Glutamatergic neuron (in vitro differentiated cells): ENCODE data around the gene RAB38. TPM values are rescaled to one million over a fixed set of nuclear protein-coding genes. Genes with fewer than 3 reads are reported as not detected.

Source experiments
- DNase-seq: peaks from one replicate; pipeline ENCODE4 v3.0.0; 2022
- H3K27ac Mint-ChIP-seq: one replicate; pipeline ENCODE4 v1.8.0; 2020; ENCODE audit warnings: mild to moderate bottlenecking, mixed read lengths, inconsistent platforms; ENCODE audit not compliant: unreplicated experiment
- H3K27me3 Mint-ChIP-seq: one replicate; pipeline ENCODE4 v1.8.0; 2020; ENCODE audit warnings: mild to moderate bottlenecking, moderate library complexity, mixed read lengths, inconsistent platforms; ENCODE audit not compliant: unreplicated experiment
- H3K36me3 Mint-ChIP-seq: one replicate; pipeline ENCODE4 v1.8.0; 2020; ENCODE audit warnings: mild to moderate bottlenecking, mixed read lengths, inconsistent platforms; ENCODE audit not compliant: unreplicated experiment
- H3K4me1 Mint-ChIP-seq: one replicate; pipeline ENCODE4 v1.8.0; 2020; ENCODE audit warnings: mild to moderate bottlenecking, low read depth, mixed read lengths, inconsistent platforms; ENCODE audit not compliant: unreplicated experiment
- H3K4me3 Mint-ChIP-seq: one replicate; pipeline ENCODE4 v1.8.0; 2020; ENCODE audit warnings: mild to moderate bottlenecking, mixed read lengths, inconsistent platforms; ENCODE audit not compliant: unreplicated experiment
- H3K9me3 Mint-ChIP-seq: one replicate; pipeline ENCODE4 v1.8.0; 2020; ENCODE audit warnings: mild to moderate bottlenecking, moderate library complexity, mixed read lengths, inconsistent platforms; ENCODE audit not compliant: unreplicated experiment
- total RNA-seq: library from RNA; stranded (reverse); fragmentation: NEBNext Ultra II Directional; extraction: Animal tissue kit (Norgen Biotek cat#: 25700); gene quantifications from one replicate; pipeline ENCODE4 v1.2.1, GENCODE V29; 2021; ENCODE audit not compliant: unreplicated experiment
- TF ChIP-seq, protein P1 (sequence below): fragments of 200-600 bp; sonication (generic); IDR thresholded peaks from one replicate; pipeline ENCODE4 v1.5.0; 2021; ENCODE audit not compliant: partially characterized antibody, unreplicated experiment

Gene RAB38
- total RNA-seq, 1 donor from 2014 or later: 0.76 TPM

DNA sequence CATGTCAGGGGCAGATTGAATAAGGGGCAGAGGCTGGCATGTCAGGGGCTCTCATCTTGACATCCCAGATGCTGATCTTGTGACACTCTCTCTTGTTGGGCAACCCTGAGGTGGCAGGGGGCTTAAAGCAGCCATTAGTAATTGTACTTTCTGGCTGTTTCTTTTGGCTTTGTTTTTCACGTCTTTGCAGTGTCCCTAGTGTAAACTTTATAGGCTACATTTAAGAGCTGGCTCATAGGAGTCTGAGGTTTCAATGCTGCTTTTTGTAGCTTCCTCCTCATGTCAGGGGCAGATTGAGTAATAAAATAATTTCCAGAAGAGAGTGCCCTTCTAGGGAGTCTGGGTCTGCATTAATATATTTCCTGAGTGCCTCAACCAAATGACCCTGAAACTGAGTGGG lies 86.1 kb downstream of the RAB38 start:
- H3K36me3 Mint-ChIP-seq: no peaks in the 10 kb centered on the region
- no peak for DNase-seq
- H3K27ac Mint-ChIP-seq: no peak overlapping the region
- H3K4me1 Mint-ChIP-seq: no peaks in the 10 kb centered on the region
- H3K27me3 Mint-ChIP-seq: no peaks in the 10 kb centered on the region
- no peaks in the 10 kb centered on the region for H3K9me3 Mint-ChIP-seq
- H3K4me3 Mint-ChIP-seq: no peak overlapping the region
- TF ChIP-seq, protein P1, sequence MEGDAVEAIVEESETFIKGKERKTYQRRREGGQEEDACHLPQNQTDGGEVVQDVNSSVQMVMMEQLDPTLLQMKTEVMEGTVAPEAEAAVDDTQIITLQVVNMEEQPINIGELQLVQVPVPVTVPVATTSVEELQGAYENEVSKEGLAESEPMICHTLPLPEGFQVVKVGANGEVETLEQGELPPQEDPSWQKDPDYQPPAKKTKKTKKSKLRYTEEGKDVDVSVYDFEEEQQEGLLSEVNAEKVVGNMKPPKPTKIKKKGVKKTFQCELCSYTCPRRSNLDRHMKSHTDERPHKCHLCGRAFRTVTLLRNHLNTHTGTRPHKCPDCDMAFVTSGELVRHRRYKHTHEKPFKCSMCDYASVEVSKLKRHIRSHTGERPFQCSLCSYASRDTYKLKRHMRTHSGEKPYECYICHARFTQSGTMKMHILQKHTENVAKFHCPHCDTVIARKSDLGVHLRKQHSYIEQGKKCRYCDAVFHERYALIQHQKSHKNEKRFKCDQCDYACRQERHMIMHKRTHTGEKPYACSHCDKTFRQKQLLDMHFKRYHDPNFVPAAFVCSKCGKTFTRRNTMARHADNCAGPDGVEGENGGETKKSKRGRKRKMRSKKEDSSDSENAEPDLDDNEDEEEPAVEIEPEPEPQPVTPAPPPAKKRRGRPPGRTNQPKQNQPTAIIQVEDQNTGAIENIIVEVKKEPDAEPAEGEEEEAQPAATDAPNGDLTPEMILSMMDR: no peak

DNA sequence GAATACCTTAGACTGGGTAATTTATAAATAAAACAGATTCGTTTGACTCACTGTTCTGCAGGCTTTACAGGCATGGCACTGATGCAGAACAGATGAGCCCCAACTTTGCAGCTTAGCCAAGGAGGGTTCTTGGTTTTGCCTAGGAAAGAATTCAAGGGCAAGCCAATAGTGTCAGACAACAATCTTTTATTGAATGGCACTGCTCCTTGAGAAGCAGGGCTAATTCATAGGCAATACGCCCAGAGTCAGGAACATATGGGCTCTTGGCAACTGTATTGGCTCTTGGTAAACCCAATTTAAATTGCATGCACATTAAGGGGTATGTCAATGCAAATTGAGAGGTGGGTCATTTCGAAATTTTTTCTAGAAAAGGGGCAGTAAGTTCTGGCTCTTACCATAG lies 87.9 kb downstream of the RAB38 start:
- Mint-ChIP-seq H3K27ac (no peak overlapping the region), H3K4me1 (no peaks in the 10 kb centered on the region), H3K27me3 (no peaks in the 10 kb centered on the region), H3K4me3 (no peak overlapping the region), H3K9me3 (no peaks in the 10 kb centered on the region), H3K36me3 (no peaks in the 10 kb centered on the region)
- DNase-seq: no peak
- TF ChIP-seq, protein P1: no peak

DNA sequence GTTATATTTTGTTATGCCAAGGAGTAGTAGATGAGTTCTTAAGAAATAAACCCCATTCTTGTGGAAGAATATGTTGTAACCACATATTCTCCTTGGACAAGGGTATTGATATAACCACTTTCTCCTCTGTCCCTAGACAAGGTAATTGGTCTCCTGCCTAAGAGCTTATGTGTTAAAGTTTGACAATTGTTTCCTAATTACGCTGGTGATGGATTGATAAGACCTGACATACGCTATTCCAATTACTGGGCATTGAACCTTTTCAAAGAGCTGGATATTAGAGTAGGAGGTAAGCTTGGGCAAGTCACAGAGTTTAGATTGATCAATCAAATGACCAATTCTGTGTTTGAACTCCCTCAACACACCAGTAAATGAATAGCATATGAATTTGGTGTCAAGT lies 88.9 kb downstream of the RAB38 start:
- Mint-ChIP-seq H3K4me1 (no peaks in the 10 kb centered on the region), H3K4me3 (no peak overlapping the region), H3K27ac (no peak overlapping the region), H3K9me3 (no peaks in the 10 kb centered on the region), H3K27me3 (no peaks in the 10 kb centered on the region), H3K36me3 (no peaks in the 10 kb centered on the region)
- DNase-seq: no peak
- TF ChIP-seq, protein P1: no peak

DNA sequence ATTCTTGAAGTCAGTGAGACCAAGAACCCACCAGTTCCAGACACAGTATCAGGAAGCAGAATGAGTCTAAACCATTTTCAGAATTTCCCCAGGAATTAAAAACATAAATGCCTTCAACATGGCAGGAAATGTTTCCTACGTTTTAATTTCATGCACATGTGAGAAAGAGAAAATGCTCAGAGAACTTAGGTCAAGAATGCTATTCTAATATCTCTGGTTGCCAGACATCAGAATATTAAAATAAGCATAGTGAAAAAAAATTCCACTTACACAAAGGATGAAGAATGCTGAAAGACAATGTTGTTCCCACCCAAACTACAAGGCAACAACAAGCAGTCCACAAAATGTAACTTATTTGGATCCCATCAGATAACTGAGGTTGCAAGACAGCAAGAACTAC lies 104.8 kb downstream of the RAB38 start:
- Mint-ChIP-seq H3K4me1 (no peaks in the 10 kb centered on the region), H3K27ac (no peak overlapping the region), H3K36me3 (peaks cover 3% of the 10 kb centered on the region), H3K27me3 (peaks cover 2% of the 10 kb centered on the region), H3K9me3 (peaks cover 2% of the 10 kb centered on the region), H3K4me3 (no peak overlapping the region)
- DNase-seq: no peak
- TF ChIP-seq, protein P1: no peak

GRCh38 chr11:88068848-88069554 lies 106.2 kb downstream of the RAB38 start:
- peaks cover 2% of the 10 kb centered on the region for H3K9me3 Mint-ChIP-seq
- H3K4me1 Mint-ChIP-seq: no peaks in the 10 kb centered on the region
- DNase-seq: no peak
- TF ChIP-seq, protein P1: no peak
- no peak overlapping the region for H3K4me3 Mint-ChIP-seq
- peaks cover 3% of the 10 kb centered on the region for H3K36me3 Mint-ChIP-seq
- no peaks in the 10 kb centered on the region for H3K27me3 Mint-ChIP-seq
- no peak overlapping the region for H3K27ac Mint-ChIP-seq
